ENCODE data around the gene RPN2.

DNA sequence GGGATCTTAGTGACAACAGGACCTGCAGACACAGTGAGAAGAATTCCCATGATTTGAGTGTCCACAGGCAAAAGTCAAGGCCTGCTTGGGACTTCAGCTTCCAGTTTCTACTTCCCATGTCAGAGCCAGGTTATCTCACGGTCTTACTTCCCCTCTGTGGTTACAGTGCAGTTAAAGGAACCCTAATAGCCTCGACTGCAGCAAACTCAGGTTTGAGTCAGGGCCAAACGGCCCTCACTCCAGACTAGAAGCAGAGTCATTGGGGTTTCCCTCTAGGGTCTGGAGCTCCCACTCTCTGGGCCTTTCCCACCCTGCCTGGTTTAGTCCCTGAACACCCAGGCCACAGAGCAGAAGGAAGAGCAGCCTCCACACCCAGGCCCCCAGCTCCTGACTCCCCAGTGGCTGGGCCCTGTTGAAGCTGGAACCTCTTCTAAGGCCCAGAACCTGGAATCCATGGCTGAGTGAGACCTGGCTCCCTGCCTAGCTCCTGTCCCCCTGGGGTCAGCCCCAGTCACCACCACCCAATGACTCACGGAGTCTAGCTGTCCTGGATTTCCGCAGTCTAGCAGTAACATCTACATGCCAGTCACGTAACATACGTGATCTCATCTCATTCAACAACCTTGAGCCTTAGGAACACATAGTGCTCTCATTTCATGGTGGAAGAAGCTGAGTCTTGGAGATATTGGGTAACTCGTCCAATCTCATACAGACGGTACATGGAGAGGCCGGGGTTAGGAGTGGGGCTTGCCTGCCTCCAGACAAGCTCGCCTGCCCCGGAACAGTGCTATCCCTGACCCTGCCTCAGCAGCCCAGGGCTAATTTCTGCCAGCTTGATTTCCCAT, 91.7 kb downstream of the RPN2 start:
- TF ChIP-seq, protein P1, sequence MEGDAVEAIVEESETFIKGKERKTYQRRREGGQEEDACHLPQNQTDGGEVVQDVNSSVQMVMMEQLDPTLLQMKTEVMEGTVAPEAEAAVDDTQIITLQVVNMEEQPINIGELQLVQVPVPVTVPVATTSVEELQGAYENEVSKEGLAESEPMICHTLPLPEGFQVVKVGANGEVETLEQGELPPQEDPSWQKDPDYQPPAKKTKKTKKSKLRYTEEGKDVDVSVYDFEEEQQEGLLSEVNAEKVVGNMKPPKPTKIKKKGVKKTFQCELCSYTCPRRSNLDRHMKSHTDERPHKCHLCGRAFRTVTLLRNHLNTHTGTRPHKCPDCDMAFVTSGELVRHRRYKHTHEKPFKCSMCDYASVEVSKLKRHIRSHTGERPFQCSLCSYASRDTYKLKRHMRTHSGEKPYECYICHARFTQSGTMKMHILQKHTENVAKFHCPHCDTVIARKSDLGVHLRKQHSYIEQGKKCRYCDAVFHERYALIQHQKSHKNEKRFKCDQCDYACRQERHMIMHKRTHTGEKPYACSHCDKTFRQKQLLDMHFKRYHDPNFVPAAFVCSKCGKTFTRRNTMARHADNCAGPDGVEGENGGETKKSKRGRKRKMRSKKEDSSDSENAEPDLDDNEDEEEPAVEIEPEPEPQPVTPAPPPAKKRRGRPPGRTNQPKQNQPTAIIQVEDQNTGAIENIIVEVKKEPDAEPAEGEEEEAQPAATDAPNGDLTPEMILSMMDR (conservative IDR thresholded peaks at IDR 0.05) = no peak
- TF ChIP-seq EZH2 (IDR thresholded peaks at IDR 0.05; ENCODE audit: low read depth) = no peak
